Measurements from ENCODE around the gene LHFPL2.

DNA sequence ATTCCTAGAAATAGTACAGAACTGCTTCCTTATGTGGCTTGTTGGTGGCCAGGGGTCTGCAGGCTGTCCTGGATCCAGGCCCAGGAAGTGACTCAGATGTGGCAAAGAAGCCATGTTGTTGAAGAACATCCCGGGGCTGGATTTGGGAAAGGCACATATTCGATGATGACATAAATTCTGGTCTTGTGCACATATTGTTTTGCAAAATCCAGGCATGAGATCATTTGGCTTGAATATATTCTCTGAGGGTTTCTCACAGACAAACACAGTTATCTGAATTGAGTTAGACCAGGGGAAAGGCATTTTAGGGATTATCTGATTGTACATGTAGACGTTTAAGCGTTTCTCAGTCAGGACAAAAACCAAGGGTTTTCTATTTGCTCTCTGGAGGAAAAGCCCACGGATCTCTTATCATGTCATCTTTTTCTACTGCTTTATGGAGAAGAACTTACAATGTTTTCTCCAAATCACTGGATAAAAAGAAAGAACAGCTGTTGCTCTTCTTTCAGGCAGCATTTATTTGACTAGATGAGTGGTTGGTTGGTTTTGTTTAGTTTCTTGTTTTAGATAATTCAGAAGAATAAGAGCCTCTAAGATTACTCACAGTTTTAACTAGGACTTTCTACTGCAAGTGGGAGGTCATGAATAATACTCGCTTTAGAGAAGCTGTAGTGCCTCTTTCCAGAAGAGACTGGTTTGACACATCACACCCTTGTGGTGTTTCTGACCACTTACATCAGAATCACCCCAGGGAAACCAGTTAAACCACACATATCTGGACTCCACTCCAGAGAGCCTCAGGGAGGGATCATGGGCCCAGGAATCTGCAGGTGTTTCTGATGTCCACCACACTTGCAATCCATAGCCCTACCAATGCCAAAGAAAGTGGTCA is 29.5 kb upstream of the LHFPL2 start:
- TF ChIP-seq, protein P1, sequence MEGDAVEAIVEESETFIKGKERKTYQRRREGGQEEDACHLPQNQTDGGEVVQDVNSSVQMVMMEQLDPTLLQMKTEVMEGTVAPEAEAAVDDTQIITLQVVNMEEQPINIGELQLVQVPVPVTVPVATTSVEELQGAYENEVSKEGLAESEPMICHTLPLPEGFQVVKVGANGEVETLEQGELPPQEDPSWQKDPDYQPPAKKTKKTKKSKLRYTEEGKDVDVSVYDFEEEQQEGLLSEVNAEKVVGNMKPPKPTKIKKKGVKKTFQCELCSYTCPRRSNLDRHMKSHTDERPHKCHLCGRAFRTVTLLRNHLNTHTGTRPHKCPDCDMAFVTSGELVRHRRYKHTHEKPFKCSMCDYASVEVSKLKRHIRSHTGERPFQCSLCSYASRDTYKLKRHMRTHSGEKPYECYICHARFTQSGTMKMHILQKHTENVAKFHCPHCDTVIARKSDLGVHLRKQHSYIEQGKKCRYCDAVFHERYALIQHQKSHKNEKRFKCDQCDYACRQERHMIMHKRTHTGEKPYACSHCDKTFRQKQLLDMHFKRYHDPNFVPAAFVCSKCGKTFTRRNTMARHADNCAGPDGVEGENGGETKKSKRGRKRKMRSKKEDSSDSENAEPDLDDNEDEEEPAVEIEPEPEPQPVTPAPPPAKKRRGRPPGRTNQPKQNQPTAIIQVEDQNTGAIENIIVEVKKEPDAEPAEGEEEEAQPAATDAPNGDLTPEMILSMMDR (IDR thresholded peaks at IDR 0.05 in 2 of 3, conservative IDR thresholded peaks at IDR 0.05 in 1 of 3; ENCODE audit: borderline replicate concordance in 1 of 3, insufficient read depth in 1 of 3, low read depth in 2 of 3, low read length in 2 of 3): no peak
- TF ChIP-seq RAD21 (IDR thresholded peaks at IDR 0.05; ENCODE audit: low read depth) (peak; percentile 44), JUND (IDR thresholded peaks at IDR 0.05) (peak; percentile 46)
- TF ChIP-seq, protein P2, sequence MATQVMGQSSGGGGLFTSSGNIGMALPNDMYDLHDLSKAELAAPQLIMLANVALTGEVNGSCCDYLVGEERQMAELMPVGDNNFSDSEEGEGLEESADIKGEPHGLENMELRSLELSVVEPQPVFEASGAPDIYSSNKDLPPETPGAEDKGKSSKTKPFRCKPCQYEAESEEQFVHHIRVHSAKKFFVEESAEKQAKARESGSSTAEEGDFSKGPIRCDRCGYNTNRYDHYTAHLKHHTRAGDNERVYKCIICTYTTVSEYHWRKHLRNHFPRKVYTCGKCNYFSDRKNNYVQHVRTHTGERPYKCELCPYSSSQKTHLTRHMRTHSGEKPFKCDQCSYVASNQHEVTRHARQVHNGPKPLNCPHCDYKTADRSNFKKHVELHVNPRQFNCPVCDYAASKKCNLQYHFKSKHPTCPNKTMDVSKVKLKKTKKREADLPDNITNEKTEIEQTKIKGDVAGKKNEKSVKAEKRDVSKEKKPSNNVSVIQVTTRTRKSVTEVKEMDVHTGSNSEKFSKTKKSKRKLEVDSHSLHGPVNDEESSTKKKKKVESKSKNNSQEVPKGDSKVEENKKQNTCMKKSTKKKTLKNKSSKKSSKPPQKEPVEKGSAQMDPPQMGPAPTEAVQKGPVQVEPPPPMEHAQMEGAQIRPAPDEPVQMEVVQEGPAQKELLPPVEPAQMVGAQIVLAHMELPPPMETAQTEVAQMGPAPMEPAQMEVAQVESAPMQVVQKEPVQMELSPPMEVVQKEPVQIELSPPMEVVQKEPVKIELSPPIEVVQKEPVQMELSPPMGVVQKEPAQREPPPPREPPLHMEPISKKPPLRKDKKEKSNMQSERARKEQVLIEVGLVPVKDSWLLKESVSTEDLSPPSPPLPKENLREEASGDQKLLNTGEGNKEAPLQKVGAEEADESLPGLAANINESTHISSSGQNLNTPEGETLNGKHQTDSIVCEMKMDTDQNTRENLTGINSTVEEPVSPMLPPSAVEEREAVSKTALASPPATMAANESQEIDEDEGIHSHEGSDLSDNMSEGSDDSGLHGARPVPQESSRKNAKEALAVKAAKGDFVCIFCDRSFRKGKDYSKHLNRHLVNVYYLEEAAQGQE (IDR thresholded peaks at IDR 0.05; ENCODE audit: low read depth): no peak
